ENCODE results near the gene ZNF70. TPM values are rescaled to one million over a fixed set of nuclear protein-coding genes. Genes with fewer than 3 reads are reported as not detected.

The ZNF70 gene
- total RNA-seq, 1 experiment from 2014 or later, result 2.3 TPM

GRCh38 chr22:23759566-23759965 lies 8.7 kb upstream of the ZNF70 start:
- H3K27me3 ChIP-seq (ENCODE audit: low read length), result no peaks in the 10 kb centered on the region

GRCh38 chr22:23756891-23757290 lies 6.0 kb upstream of the ZNF70 start:
- no TSS peak for BruUV-seq (replicated peaks)
- H3K4me1 ChIP-seq (ENCODE audit: insufficient read depth, low read length), result no peaks in the 10 kb centered on the region
- no peaks in the 10 kb centered on the region for H3F3A ChIP-seq (ENCODE audit: low read length, unreplicated experiment)
- no peak overlapping the region for H2AFZ ChIP-seq (ENCODE audit: low read length)
- no peaks in the 10 kb centered on the region for H3K9me2 ChIP-seq (replicated peaks; ENCODE audit: low read length)
- H3K27ac ChIP-seq (ENCODE audit: low read length), result no peak overlapping the region
- POLR2A ChIA-PET (ENCODE audit: unreplicated experiment), result no interaction called here
- ATAC-seq (no peak), DNase-seq (no peak)
- intact Hi-C loops (cut with micrococcal nuclease), result no loop called here
- no peaks in the 10 kb centered on the region for H3K9me3 ChIP-seq (ENCODE audit: low read length)
- no peak overlapping the region for H3K4me2 ChIP-seq (ENCODE audit: low read length)
- no peak overlapping the region for H3K9ac ChIP-seq (ENCODE audit: low read length)
- no peaks in the 10 kb centered on the region for H3K36me3 ChIP-seq (ENCODE audit: low read depth, low read length)
- CTCF ChIA-PET, result no interaction called here
- TF ChIP-seq EZH2phosphoT487 (IDR thresholded peaks at IDR 0.05; ENCODE audit: borderline replicate concordance, low read length) (no peak), EZH2 (IDR thresholded peaks at IDR 0.05; ENCODE audit: low read length, unreplicated experiment) (no peak), CTCF (conservative IDR thresholded peaks at IDR 0.05; ENCODE audit: low read depth, low read length) (no peak)
- no peaks in the 10 kb centered on the region for H4K20me1 ChIP-seq (ENCODE audit: low read length)
- no peak overlapping the region for H3K4me3 ChIP-seq (ENCODE audit: low read length)
- H3K27me3 ChIP-seq (ENCODE audit: low read length), result no peaks in the 10 kb centered on the region
- H3K79me2 ChIP-seq (ENCODE audit: low read length), result no peaks in the 10 kb centered on the region

More at GRCh38 chr22:23759566-23759965, 8.7 kb upstream of the ZNF70 start:
- H3K4me3 ChIP-seq (ENCODE audit: low read length), result no peak overlapping the region
- H3F3A ChIP-seq (ENCODE audit: low read length, unreplicated experiment), result no peaks in the 10 kb centered on the region
- no peaks in the 10 kb centered on the region for H3K9me2 ChIP-seq (replicated peaks; ENCODE audit: low read length)
- no peak overlapping the region for H3K4me2 ChIP-seq (ENCODE audit: low read length)
- no peaks in the 10 kb centered on the region for H3K9me3 ChIP-seq (ENCODE audit: low read length)
- no peak for ATAC-seq
- no peak overlapping the region for H2AFZ ChIP-seq (ENCODE audit: low read length)
- TF ChIP-seq EZH2 (IDR thresholded peaks at IDR 0.05; ENCODE audit: low read length, unreplicated experiment), result no peak
- no peak for TF ChIP-seq EZH2phosphoT487 (IDR thresholded peaks at IDR 0.05; ENCODE audit: borderline replicate concordance, low read length)
- TF ChIP-seq CTCF (conservative IDR thresholded peaks at IDR 0.05; ENCODE audit: low read depth, low read length), result no peak
- ChIA-PET CTCF (no interaction called here), POLR2A (ENCODE audit: unreplicated experiment) (no interaction called here)
- H3K4me1 ChIP-seq (ENCODE audit: insufficient read depth, low read length), result no peaks in the 10 kb centered on the region
- no peak overlapping the region for H3K27ac ChIP-seq (ENCODE audit: low read length)
- no peaks in the 10 kb centered on the region for H4K20me1 ChIP-seq (ENCODE audit: low read length)
- BruUV-seq (replicated peaks), result no TSS peak
- no peaks in the 10 kb centered on the region for H3K79me2 ChIP-seq (ENCODE audit: low read length)
- no peak for DNase-seq
- intact Hi-C loops (cut with micrococcal nuclease), result no loop called here
- no peak overlapping the region for H3K9ac ChIP-seq (ENCODE audit: low read length)
- H3K36me3 ChIP-seq (ENCODE audit: low read depth, low read length), result no peaks in the 10 kb centered on the region; the same call in 1 of the 2 replicates

- ChIA-PET POLR2A (ENCODE audit: unreplicated experiment) (no interaction called here), CTCF (no interaction called here)
- no peaks in the 10 kb centered on the region for H3K79me2 ChIP-seq (ENCODE audit: low read length)
- H3K27ac ChIP-seq (ENCODE audit: low read length), result no peak overlapping the region
- no peaks in the 10 kb centered on the region for H3K9me2 ChIP-seq (replicated peaks; ENCODE audit: low read length)
- H3K4me1 ChIP-seq (ENCODE audit: insufficient read depth, low read length), result peaks cover 5% of the 10 kb centered on the region
- DNase-seq (no peak), ATAC-seq (no peak)
- BruUV-seq (replicated peaks), result no TSS peak
- H3K4me2 ChIP-seq (ENCODE audit: low read length), result no peak overlapping the region
- no peaks in the 10 kb centered on the region for H3K27me3 ChIP-seq (ENCODE audit: low read length)
- H3K36me3 ChIP-seq (ENCODE audit: low read depth, low read length), result no peaks in the 10 kb centered on the region
- no peak overlapping the region for H3K4me3 ChIP-seq (ENCODE audit: low read length)
- intact Hi-C loops (cut with micrococcal nuclease), result no loop called here
- H3K9ac ChIP-seq (ENCODE audit: low read length), result no peak overlapping the region
- no peak overlapping the region for H2AFZ ChIP-seq (ENCODE audit: low read length)
- H3F3A ChIP-seq (ENCODE audit: low read length, unreplicated experiment), result no peaks in the 10 kb centered on the region
- H3K9me3 ChIP-seq (ENCODE audit: low read length), result no peaks in the 10 kb centered on the region
- no peaks in the 10 kb centered on the region for H4K20me1 ChIP-seq (ENCODE audit: low read length)
- TF ChIP-seq CTCF (conservative IDR thresholded peaks at IDR 0.05; ENCODE audit: low read depth, low read length) (no peak), EZH2phosphoT487 (IDR thresholded peaks at IDR 0.05; ENCODE audit: borderline replicate concordance, low read length) (no peak), EZH2 (IDR thresholded peaks at IDR 0.05; ENCODE audit: low read length, unreplicated experiment) (no peak)
Observed at GRCh38 chr22:23755711-23756110, 4.8 kb upstream of the ZNF70 start.
